Left renal pelvis (tissue), 4 donors: ENCODE measurements around the gene SH3GL1. TPM values are rescaled to one million over a fixed set of nuclear protein-coding genes. Genes with fewer than 3 reads are reported as not detected.

Experiments used
- DNase-seq, 4 donors: peaks; one replicate each; pipeline ENCODE4 v3.0.0-alpha.2; 2013; ENCODE audit warnings: low read depth in 4 of 4, low spot score in 3 of 4
- polyA plus RNA-seq, 4 donors: library from polyadenylated mRNA; unstranded; fragments of 120-200 nt; gene quantifications; one replicate each; pipeline ENCODE4 v1.2.1, GENCODE V29; 2013; ENCODE audit not compliant: insufficient read length in 4 of 4

Gene SH3GL1
- polyA plus RNA-seq, 4 donors, result 56.1 to 77.6 (median 72.3) TPM

- DNase-seq, result no peak
Observed at GRCh38 chr19:4366666-4367335, 33.5 kb downstream of the SH3GL1 start.

DNA sequence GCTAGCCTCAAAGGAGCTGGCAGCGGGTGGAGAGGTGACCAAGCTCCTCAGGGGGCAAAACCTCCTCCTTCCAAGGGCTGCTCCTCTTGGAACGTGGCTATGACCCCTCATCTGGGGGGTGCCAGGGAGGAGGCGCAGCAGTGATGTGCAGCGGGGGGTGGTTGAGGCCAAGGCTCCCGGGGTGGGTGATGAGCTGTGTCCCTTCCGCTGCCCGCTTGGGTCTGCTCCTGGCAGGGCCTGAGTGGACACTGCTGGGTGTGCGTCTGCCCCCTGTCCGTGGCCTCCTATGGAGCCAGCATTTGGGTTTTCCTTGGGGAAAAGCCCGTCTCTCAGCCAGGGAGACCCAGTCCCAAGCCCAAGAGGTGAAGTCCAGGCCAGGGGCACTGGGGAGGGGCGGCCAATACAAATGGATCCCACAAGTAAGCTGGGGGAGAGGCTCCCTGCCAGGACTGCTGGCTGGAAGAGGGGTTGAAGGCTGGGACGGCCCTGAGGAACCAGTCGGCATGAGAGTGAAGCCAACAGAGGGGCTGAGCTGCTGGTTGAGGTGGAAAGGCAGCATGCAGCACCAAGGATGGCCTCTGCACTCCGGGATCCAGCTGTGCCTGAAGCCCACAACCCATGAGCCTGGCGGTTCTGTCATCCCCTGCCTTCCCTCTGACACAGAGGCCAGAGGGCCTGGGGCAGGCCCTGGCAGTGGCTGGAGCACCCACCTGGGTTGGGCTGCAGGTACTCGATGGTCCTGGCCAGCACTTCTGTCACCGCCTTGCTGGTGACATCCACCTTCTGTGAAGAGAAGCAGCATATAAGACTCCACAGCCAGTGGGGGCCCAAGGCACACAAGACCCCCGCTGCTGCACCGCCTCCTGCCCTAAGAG, 34.3 kb downstream of the SH3GL1 start:
- DNase-seq, result no peak

DNA sequence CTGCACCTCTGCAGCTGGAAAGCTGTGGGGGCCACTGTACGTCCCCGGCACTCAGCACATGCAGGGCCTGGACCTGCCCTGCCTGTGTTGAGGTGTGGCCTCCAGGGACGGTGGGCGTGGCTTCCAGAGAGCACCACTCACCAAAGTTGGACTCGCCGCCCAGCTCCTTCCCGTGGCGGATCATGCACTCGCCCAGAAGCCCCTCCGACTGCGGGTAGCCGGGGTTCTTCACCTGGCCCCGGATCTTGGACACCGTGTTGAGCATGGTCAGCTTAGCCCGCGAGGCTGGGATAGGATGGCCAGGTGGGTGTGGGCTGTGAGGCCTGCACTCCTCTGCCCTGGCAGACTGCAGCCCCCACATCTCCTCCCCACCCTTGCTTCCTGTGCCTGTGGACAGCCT, 35.0 kb downstream of the SH3GL1 start:
- DNase-seq, result no peak

DNA sequence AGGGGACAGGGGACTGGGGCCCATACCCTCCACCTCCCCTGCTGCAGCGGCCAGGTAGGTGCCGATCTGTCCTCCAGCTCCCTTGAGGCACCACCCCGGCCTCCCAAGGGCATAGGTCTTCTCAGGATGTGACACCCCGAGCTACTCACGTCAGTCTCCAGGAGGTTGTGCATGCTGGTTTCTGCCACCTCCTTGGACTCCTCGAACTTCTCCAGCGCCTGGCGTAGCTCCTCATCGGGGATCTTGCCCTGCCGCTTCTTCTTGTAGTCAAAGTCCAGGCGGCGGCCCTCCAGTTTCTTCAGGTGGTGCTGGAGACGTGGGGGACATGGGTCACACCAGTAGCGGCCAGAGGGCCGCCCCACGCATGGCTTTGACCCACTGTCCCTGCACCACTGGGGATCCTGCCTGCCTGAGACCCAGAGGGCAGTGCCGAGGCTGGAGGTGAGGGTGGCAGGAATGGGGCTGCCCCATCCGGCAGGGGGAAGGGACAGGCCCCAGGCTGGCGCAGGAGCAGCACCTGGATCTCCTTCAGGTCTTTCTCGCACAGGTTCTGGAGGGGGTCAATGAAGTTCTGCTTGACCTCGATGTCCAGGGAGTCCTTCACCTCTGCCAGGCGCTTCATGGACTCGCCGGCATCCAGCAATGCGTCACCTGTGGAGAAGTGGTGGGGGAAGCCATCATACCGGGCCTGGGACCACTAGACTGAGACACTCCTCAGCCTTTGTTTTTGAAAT, 36.6 kb downstream of the SH3GL1 start:
- no peak for DNase-seq

DNA sequence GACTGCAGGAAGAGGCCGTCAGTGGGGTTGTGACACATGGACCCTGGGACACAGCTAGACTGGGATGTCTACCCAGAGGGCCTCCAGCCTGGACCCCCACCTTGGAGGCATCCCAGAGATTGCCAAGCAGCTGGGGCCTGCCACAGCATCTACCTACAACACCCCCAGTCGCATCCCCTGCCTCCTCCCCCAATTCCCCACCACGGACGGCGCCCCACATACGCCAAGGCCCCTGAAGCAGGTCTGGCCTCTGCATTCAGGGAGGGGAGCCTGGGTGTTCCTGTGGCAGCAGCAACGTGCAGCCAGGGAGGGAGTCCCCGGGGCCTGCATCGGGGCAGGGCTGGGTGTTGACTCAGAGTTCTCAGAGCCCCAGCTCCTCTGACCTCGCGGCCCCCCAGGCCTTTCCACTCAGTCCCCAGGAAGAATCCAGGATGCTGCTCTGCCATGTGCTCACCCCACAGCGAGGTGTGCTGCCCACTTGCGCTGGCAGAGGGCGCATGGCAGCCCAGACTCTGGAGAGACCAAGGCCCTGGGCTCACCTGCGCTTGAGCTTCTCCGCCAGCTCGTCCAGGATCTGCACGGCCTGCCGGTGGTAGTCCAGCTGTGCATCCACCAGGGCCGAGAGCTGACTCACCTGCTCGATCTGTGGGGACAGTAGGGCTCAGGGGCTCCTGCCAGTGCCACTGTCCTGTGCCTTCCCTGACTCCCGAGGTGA, 37.4 kb downstream of the SH3GL1 start:
- no peak for DNase-seq

GRCh38 chr19:4362101-4362828, 38.1 kb downstream of the SH3GL1 start:
- no peak for DNase-seq

GRCh38 chr19:4361152-4362046, 38.9 kb downstream of the SH3GL1 start:
- no peak for DNase-seq

- DNase-seq, result no peak
Observed at GRCh38 chr19:4360641-4361151, 39.7 kb downstream of the SH3GL1 start.

DNA sequence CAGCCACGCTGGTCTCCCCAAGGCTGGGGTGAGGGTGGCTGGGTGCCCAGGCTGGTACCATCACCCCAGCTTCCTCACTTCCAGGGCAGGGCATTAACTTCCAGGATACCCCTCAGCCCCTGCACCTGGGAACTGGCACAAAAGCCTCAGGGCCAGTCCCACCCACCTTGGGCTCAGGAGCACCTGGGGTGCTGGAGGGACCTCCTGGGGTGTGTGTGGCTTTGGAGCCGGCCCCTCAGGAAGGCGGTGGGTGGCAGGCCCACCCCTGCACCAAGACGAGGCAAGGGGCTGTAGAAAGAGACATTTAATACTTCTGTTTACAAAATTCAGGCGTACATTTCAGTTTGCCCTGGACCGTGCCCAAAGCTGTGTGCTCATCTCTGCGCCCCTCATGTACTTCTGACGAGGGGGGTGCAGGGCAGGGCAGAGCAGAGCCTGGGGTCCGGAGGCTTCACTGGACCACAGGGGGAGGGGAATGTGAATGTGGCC, 40.2 kb downstream of the SH3GL1 start:
- no peak for DNase-seq

- DNase-seq, result no peak
Observed at GRCh38 chr19:4359627-4360000, 40.7 kb downstream of the SH3GL1 start.

- no peak for DNase-seq
Observed at GRCh38 chr19:4358709-4359626, 41.4 kb downstream of the SH3GL1 start.

- DNase-seq, result no peak
Observed at GRCh38 chr19:4357921-4358326, 42.4 kb downstream of the SH3GL1 start.

GRCh38 chr19:4357095-4357797, 43.1 kb downstream of the SH3GL1 start:
- DNase-seq, result no peak

- no peak for DNase-seq
Observed at GRCh38 chr19:4354897-4355296, 45.5 kb downstream of the SH3GL1 start.

GRCh38 chr19:4354282-4354681, 46.1 kb downstream of the SH3GL1 start:
- no peak for DNase-seq

DNA sequence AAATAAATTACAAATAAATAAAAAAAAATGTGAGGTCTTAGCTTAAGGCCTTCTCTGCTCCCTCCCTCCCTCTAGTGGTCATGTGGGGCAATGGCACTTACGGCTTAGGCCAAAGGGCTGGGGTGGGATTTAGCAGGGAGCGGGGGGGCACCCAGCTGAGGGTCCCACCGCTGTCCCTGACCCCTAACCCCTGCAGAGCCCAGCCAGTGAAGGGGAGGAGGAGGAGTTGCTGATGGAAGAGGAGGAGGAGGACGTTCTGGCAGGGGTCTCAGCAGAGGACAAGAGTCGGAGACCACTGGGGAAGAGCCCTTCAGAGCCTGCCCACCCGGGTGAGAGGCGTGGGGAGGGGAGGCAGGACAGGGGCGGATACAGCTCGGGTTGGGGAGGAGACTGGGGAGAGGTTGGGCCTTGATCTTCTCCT, 47.6 kb downstream of the SH3GL1 start:
- DNase-seq, result no peak

DNA sequence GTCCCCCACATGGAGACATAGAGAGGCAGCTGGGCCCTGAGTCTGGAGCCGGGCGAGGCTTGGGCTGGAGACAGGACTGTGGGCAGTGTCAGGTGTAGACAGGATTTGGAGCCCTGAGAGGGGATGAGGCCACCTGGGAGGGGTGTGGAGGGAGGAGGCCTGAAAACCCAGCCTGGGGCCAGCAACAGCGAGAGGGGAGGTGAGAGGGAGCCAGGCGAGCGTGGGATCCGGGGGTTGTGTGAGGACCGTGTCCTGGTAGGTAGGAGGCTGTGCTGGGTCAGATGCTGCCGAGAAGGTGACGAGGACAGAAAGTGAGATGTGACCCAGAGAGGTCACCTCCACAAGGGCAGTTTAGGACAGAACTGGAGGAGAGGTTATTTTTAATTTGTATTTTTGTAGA, 49.6 kb downstream of the SH3GL1 start:
- DNase-seq, result no peak
